ENCODE measurements around the gene HELB. TPM values are rescaled to one million over a fixed set of nuclear protein-coding genes. Genes with fewer than 3 reads are reported as not detected.

HELB gene
- polyA plus RNA-seq, 1 donor from 2014 or later = 1.8 TPM

DNA sequence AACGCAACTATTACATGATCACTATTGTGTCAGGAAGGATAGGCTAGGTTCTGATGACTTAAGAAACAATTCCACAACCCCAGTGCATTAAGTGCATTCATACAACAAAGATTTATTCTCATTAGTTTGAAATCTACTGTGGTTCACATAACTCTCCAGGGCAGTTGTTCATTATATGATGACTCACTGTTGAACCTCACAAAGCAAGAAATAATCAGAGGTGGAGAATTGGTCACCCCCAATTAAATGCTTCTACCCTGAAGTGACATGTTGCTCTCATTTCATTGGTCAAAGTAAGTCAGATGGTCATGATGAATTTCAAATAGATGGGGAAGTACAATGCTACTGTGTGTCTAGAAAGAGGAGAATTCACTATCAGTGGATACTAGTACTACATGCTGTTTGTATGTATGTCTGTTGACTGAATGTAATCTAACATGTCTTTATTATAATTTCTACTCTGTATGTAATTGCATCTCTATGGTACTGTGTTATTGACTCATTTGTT is 6.1 kb upstream of the HELB start:
- no peak overlapping the region for H2AFZ ChIP-seq (ENCODE audit: low read depth, low read length)
- no peak overlapping the region for H3K9ac ChIP-seq (ENCODE audit: low read length)
- H3F3A ChIP-seq (ENCODE audit: insufficient read depth, low read length, poor library complexity, severe bottlenecking) = no peaks in the 10 kb centered on the region
- no peaks in the 10 kb centered on the region for H3K9me3 ChIP-seq (ENCODE audit: low read length)
- no peaks in the 10 kb centered on the region for H3K36me3 ChIP-seq (ENCODE audit: insufficient read depth, low read length)
- no peak overlapping the region for H3K4me3 ChIP-seq (ENCODE audit: low read length)
- no peak for TF ChIP-seq POLR2AphosphoS5 (IDR thresholded peaks at IDR 0.05)
- peaks cover 6% of the 10 kb centered on the region for H3K27me3 ChIP-seq (ENCODE audit: insufficient read depth, low read depth, low read length)
- H3K9me2 ChIP-seq (ENCODE audit: insufficient read depth, low read length) = no peaks in the 10 kb centered on the region
- H3K4me2 ChIP-seq (ENCODE audit: low read length) = no peak overlapping the region
- no peaks in the 10 kb centered on the region for H4K20me1 ChIP-seq (ENCODE audit: insufficient read depth)
- H3K27ac ChIP-seq (ENCODE audit: low read length) = no peak overlapping the region
- no peaks in the 10 kb centered on the region for H3K79me2 ChIP-seq (replicated peaks; ENCODE audit: insufficient read depth, low read length)

DNA sequence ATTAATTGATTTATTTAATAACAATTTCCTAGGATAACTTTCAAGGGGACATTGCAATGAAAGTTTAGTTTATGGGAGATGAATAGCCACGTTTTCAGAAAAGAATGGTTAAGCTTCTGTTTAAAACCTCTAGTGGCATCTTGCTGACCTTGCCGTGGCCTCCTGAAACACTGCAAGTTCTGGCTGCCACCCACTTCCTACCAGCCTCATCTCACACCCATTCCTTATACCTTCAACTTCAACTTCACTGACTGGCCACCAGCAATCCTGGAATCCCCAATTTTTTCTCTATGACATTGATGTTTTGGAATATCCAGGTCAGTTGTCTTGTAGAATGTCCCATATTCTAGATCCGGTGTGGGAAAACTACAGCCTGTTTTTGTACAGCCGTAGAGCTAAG is 5.2 kb upstream of the HELB start:
- Histone ChIP-seq H3K79me2 (replicated peaks; ENCODE audit: insufficient read depth, low read length) (no peaks in the 10 kb centered on the region), H3K27ac (ENCODE audit: low read length) (no peak overlapping the region), H3K9me3 (ENCODE audit: low read length) (no peaks in the 10 kb centered on the region), H4K20me1 (ENCODE audit: insufficient read depth) (no peaks in the 10 kb centered on the region), H3K9me2 (ENCODE audit: insufficient read depth, low read length) (no peaks in the 10 kb centered on the region), H3K4me3 (ENCODE audit: low read length) (no peak overlapping the region), H3K27me3 (ENCODE audit: insufficient read depth, low read depth, low read length) (peaks cover 6% of the 10 kb centered on the region), H3K9ac (ENCODE audit: low read length) (no peak overlapping the region), H3K36me3 (ENCODE audit: insufficient read depth, low read length) (no peaks in the 10 kb centered on the region), H3F3A (ENCODE audit: insufficient read depth, low read length, poor library complexity, severe bottlenecking) (no peaks in the 10 kb centered on the region), H2AFZ (ENCODE audit: low read depth, low read length) (no peak overlapping the region), H3K4me2 (ENCODE audit: low read length) (no peak overlapping the region)
- TF ChIP-seq, protein P1, sequence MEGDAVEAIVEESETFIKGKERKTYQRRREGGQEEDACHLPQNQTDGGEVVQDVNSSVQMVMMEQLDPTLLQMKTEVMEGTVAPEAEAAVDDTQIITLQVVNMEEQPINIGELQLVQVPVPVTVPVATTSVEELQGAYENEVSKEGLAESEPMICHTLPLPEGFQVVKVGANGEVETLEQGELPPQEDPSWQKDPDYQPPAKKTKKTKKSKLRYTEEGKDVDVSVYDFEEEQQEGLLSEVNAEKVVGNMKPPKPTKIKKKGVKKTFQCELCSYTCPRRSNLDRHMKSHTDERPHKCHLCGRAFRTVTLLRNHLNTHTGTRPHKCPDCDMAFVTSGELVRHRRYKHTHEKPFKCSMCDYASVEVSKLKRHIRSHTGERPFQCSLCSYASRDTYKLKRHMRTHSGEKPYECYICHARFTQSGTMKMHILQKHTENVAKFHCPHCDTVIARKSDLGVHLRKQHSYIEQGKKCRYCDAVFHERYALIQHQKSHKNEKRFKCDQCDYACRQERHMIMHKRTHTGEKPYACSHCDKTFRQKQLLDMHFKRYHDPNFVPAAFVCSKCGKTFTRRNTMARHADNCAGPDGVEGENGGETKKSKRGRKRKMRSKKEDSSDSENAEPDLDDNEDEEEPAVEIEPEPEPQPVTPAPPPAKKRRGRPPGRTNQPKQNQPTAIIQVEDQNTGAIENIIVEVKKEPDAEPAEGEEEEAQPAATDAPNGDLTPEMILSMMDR (IDR thresholded peaks at IDR 0.05; ENCODE audit: poor library complexity, severe bottlenecking) = no peak
- TF ChIP-seq SMC3 (conservative IDR thresholded peaks at IDR 0.05; ENCODE audit: poor library complexity) (no peak), TAF1 (IDR thresholded peaks at IDR 0.05; ENCODE audit: low read depth) (no peak), MXI1 (conservative IDR thresholded peaks at IDR 0.05; ENCODE audit: poor library complexity, severe bottlenecking) (no peak), POLR2AphosphoS5 (IDR thresholded peaks at IDR 0.05) (no peak), RAD21 (conservative IDR thresholded peaks at IDR 0.05) (no peak), EZH2 (IDR thresholded peaks at IDR 0.05; ENCODE audit: borderline replicate concordance, insufficient read depth, low read length, poor library complexity, severe bottlenecking) (no peak), EP300 (conservative IDR thresholded peaks at IDR 0.05; ENCODE audit: poor library complexity, severe bottlenecking) (no peak)
- TF ChIP-seq, protein P2, sequence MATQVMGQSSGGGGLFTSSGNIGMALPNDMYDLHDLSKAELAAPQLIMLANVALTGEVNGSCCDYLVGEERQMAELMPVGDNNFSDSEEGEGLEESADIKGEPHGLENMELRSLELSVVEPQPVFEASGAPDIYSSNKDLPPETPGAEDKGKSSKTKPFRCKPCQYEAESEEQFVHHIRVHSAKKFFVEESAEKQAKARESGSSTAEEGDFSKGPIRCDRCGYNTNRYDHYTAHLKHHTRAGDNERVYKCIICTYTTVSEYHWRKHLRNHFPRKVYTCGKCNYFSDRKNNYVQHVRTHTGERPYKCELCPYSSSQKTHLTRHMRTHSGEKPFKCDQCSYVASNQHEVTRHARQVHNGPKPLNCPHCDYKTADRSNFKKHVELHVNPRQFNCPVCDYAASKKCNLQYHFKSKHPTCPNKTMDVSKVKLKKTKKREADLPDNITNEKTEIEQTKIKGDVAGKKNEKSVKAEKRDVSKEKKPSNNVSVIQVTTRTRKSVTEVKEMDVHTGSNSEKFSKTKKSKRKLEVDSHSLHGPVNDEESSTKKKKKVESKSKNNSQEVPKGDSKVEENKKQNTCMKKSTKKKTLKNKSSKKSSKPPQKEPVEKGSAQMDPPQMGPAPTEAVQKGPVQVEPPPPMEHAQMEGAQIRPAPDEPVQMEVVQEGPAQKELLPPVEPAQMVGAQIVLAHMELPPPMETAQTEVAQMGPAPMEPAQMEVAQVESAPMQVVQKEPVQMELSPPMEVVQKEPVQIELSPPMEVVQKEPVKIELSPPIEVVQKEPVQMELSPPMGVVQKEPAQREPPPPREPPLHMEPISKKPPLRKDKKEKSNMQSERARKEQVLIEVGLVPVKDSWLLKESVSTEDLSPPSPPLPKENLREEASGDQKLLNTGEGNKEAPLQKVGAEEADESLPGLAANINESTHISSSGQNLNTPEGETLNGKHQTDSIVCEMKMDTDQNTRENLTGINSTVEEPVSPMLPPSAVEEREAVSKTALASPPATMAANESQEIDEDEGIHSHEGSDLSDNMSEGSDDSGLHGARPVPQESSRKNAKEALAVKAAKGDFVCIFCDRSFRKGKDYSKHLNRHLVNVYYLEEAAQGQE (IDR thresholded peaks at IDR 0.05; ENCODE audit: borderline replicate concordance) = no peak

DNA sequence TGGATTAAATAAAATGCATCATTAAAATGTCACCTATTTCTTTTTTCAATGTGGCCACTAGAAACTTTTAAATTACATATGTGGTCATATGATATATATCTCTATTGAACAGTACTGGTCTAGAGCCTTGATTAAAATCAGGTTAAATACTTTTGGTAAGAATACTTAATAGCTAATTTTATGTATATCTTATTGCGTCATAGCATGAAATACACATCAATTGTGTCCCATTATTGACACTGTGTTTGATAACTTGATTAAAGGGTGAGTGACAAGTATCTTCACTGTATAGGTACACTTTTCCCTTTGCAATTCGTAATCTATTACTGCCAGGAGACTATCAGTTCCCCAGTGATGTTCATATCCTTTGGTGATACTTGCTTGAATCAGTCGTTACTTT is 4.4 kb upstream of the HELB start:
- Histone ChIP-seq H3K36me3 (ENCODE audit: insufficient read depth, low read length) (no peaks in the 10 kb centered on the region), H3K9me3 (ENCODE audit: low read length) (no peaks in the 10 kb centered on the region), H3K4me3 (ENCODE audit: low read length) (no peak overlapping the region), H3K9ac (ENCODE audit: low read length) (no peak overlapping the region), H3K27me3 (ENCODE audit: insufficient read depth, low read depth, low read length) (peaks cover 6% of the 10 kb centered on the region), H3F3A (ENCODE audit: insufficient read depth, low read length, poor library complexity, severe bottlenecking) (no peaks in the 10 kb centered on the region), H3K27ac (ENCODE audit: low read length) (no peak overlapping the region), H4K20me1 (ENCODE audit: insufficient read depth) (no peaks in the 10 kb centered on the region), H2AFZ (ENCODE audit: low read depth, low read length) (no peak overlapping the region), H3K4me2 (ENCODE audit: low read length) (no peak overlapping the region), H3K79me2 (replicated peaks; ENCODE audit: insufficient read depth, low read length) (no peaks in the 10 kb centered on the region), H3K9me2 (ENCODE audit: insufficient read depth, low read length) (no peaks in the 10 kb centered on the region)
- TF ChIP-seq, protein P1 (IDR thresholded peaks at IDR 0.05; ENCODE audit: poor library complexity, severe bottlenecking) = no peak
- no peak for TF ChIP-seq MXI1 (conservative IDR thresholded peaks at IDR 0.05; ENCODE audit: poor library complexity, severe bottlenecking)
- TF ChIP-seq, protein P2 (IDR thresholded peaks at IDR 0.05; ENCODE audit: borderline replicate concordance) = no peak
- no peak for TF ChIP-seq EP300 (conservative IDR thresholded peaks at IDR 0.05; ENCODE audit: poor library complexity, severe bottlenecking)
- TF ChIP-seq SMC3 (conservative IDR thresholded peaks at IDR 0.05; ENCODE audit: poor library complexity) = no peak
- no peak for TF ChIP-seq RAD21 (conservative IDR thresholded peaks at IDR 0.05)
